ENCODE results near the gene B9D2.
"Not testable (repeated sequence)": the region's sequence is repeated elsewhere in the genome, so short reads cannot be mapped to it uniquely, and the experiment has no call there.

The B9D2 gene

GRCh38 chr19:41395355-41395754 lies 31.4 kb upstream of the B9D2 start:
- intact Hi-C loops (cut with DNase I): no loop called here
- peak in 1 of 10 donors; percentile 35 for DNase-seq

DNA sequence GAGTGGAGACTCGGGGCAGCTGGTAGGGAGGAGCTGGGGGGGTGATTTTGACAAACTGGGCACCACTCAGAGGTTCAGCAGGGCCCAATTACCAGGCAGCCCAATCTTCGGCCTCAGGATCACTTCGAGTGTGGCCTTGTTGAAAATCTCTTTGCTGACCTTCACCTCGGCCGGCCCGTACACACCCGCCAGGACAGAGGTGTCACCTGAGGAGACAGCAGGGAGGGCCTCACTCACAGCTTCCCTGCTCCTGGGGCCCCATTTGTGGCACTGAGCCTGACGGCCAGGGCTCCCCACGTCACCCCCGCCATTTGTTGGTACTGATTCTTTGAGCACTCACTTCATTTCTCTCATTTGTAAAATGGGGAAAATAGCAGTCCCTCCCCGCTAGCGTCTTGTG lies 28.8 kb upstream of the B9D2 start:
- DNase-seq: peak in 1 of 10 donors; percentile 28
- intact Hi-C loops (cut with DNase I): no loop called here

DNA sequence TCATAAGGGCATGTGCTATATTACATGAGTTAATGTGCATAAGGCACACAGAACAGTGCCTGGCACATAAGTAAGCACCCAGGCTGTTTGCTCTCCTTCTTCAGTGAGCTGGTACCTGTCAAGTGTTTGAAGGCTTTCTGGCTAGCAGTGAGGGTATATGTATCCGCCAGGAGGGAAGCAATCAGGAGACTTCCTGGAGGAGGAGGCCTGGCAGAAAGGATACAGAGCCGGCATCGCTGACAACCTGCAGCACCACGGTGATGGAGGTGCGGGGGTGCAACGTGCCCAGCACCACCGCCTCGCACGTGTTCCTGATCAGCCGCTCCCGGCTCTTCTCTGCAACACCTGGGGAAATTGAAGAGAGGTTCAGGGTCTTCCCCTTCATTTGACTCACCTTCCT lies 27.7 kb upstream of the B9D2 start:
- DNase-seq: no peak
- intact Hi-C loops (cut with DNase I): no loop called here

GRCh38 chr19:41386442-41386841 lies 22.5 kb upstream of the B9D2 start:
- DNase-seq: no peak
- intact Hi-C loops (cut with DNase I): no loop called here

GRCh38 chr19:41384351-41384750 lies 20.4 kb upstream of the B9D2 start:
- DNase-seq: no peak
- intact Hi-C loops (cut with DNase I): no loop called here

DNA sequence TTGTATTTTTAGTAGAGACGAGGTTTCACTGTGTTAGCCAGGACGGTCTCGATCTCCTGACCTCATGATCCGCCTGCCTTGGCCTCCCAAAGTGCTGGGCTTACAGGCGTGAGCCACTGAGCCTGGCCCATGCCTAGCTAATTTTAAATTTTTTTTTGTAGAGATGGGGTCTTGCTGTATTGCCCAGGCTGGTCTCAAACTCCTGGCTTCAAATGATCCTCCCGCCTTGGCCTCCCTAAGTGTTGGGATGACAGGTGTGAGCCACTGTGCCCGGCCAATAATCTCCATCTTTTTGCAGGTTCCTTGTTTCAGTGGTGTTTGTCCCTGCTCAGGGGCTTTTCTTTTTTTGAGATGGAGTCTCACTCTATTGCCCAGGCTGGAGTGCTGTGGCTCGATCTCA lies 17.6 kb upstream of the B9D2 start:
- DNase-seq; intact Hi-C loops (cut with DNase I): not testable (repeated sequence)

DNA sequence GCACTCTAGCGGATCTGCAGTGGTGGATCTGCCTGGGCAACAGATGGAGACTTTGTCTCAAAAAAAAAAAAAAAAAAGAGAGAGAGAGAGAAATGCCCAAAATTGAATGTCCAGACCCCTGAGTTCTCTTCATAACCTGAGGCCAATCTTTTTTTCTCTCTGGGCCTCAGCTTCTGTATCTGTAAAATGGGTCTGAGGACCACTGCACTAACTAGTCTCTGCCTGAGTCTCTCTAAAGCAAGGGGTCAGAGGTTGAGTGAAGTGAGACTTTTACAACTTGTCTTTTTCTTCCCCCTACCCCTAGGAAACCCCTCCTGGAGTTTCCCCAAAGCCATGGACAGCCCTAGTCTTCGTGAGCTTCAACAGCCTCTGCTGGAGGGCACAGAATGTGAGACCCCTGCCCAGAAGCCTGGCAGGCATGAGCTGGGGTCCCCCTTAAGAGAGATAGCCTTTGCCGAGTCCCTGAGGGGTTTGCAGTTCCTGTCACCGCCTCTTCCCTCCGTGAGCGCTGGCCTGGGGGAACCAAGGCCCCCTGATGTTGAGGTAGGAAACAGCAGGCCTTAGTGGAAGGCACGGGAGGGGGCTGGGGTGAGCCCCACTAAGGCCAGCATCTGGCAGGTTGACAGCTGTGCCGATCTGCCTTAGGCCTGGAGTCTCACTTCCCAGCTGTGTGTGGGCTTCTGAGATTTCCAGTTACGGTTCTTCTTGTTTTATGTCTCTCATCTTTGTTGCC lies 14.2 kb upstream of the B9D2 start:
- intact Hi-C loops (cut with DNase I): no loop called here
- peak in 1 of 10 donors; percentile 50 for DNase-seq

GRCh38 chr19:41376998-41377365 lies 13.0 kb upstream of the B9D2 start:
- intact Hi-C loops (cut with DNase I): no loop called here
- peak in 1 of 10 donors; percentile 43 for DNase-seq

GRCh38 chr19:41376241-41376997 lies 12.5 kb upstream of the B9D2 start, which contains the start of gene TMEM91:
TSS of gene TMEM91 (plus strand) at chr19:41376533. CDS start at chr19:41378310, 1,777 bp downstream.
- DNase-seq: peak in 1 of 10 donors; percentile 10
- intact Hi-C loops (cut with DNase I): no loop called here

- intact Hi-C loops (cut with DNase I): no loop called here
- peak; percentile 71 to 97 (median 84) for DNase-seq
Observed at GRCh38 chr19:41373993-41374392, 10.0 kb upstream of the B9D2 start.

DNA sequence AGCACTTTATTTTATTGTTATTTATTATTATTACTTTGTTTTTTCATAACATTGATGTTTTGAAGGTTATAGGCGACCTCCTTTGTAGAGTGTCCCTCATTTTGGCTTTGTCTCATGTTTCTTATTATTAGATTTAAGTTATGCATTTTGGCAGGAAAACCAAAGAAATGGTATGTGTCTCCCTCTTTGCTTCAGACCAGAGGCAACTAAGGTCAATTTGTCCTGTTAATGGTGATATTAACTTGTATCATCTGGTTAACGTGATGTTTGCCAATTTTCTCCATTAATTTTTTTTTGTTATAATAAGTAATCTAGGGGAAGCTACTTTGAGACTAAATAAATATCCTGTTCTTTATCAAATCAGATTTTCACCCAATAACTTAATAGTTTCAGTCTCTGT lies 8.6 kb upstream of the B9D2 start:
- intact Hi-C loops (cut with DNase I): no loop called here

DNA sequence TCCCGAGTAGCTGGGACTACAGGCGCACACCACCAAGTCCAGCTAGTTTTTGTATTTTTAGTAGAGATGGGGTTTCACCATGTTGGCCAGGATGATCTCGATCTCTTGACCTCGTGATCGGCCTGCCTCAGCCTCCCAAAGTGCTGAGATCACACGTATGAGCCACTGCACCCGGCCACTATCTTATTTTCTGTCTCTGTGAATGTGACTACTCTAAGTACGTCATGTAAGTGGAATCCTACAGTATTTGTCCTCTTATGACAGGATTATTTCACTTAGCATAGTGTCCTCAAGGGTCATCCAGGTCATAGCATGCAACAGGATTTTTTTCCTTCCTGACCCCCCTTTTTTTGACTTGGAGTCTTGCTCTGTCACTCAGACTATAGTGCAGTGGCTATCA lies 7.6 kb upstream of the B9D2 start:
- intact Hi-C loops (cut with DNase I): no loop called here

More for the DNA sequence above, 8.6 kb upstream of the B9D2 start:
- DNase-seq: no peak

GRCh38 chr19:41371119-41371518 lies 7.2 kb upstream of the B9D2 start:
- DNase-seq; intact Hi-C loops (cut with DNase I): not testable (repeated sequence)

More for the DNA sequence above, 7.6 kb upstream of the B9D2 start:
- DNase-seq: no peak

DNA sequence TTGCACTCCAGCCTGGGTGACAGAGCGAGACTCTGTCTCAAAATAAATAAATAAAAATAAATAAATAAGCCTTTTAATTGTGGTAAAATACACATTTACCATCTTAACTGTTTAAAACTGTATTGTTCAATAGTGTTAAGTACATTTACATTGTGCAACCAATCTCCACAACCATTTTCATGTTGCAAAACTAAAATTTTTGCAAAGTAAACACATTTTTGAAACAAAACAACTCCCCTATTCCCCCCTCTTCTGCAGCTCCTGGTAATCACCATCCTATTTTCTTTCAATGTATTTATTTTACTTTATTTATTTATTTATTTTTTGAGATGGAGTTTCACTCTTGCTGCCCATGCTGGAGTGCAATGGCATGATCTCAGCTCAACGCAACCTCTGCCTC lies 5.8 kb upstream of the B9D2 start:
- DNase-seq: no peak
- intact Hi-C loops (cut with DNase I): loop anchor here (10.0 kb wide), 1 partner anchor 55 kb away; the partner anchor contains the start of gene CCDC97

DNA sequence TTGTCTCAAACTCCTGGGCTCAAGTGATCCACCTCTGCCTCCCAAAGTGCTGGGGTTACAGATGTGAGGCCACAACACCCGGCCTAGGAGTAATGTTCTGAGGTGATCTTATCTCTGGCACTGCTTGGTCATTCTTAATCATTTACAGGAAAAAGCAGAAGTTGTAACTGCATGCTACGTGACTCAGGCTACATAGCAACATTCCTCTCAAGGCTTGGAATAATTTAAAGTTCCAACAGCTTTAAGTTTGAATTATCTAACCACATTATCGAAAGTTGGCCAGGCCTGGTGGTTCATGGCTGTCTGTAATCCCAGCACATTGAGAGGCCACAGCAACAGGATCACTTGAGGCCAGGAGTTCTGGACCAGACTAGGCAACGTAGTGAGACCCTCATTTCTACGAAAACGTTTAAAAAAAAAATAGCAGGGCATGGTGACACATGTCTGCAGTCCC lies 3.9 kb upstream of the B9D2 start:
- intact Hi-C loops (cut with DNase I): loop anchor here (10.0 kb wide), 1 partner anchor 53 kb away; the partner anchor contains the start of gene CCDC97

DNA sequence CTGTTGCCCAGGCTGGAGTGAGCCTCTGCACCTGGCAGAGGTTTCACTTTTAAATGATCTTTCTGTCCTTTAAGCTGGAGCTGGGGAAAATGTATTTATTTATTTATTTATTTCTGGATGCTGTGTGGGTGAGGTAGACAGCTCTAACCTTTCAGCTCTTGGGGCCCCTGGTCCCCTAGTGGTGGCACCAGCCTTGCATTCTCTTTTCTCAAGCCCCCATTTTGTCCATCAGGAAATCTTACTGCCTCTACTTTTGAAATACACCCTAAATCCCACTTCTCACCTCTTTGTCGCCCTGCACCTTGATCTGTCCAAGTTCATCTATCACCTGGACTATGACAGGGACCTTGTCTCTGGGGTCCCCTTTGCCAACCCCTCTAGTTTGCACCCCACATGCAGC lies 2.1 kb upstream of the B9D2 start:
- DNase-seq: no peak
- intact Hi-C loops (cut with DNase I): loop anchor here (10.0 kb wide), 1 partner anchor 51 kb away; the partner anchor contains the start of gene CCDC97

More for the DNA sequence above, 3.9 kb upstream of the B9D2 start:
- DNase-seq: no peak

DNA sequence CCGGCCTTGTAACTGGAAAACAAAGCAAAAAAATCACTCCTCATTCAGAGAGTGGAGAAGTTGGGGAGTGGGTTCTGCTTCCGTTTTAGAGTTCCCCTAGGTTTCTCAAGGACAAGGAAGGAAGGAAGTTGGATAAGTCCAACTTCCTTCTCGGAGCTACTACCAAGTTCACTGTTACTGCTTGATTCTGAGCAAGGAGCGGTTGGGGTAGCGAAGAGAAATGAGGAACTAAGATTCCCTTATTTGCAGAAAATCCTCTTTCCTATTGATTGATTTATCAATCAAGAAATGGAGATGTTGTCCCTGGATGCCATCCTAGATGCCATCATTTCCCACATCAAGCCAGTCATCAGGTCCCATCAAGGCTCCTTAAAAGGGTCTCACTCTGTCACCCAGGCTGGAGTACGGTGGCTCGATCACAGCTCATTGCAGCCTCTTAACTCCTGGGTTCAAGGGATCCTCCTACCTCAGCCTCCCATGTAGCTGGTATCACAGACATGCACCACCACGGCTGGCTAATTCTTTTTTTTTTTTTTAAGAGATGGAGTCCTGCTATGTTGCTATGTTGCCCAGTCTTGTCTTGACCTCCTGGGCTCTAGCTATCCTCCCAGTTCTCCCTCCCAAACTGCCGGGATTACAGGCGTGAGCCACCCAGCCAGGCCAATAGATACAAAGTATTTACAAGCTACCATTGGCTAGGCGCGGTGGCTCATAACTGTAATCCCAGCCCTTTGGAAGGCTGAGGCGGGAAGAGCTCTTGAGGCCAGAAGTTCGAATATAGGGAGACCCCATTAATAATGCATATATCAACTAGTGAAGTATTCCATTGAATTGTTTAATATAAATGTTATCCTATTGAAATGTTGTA lies 809 bp upstream of the B9D2 start:
- DNase-seq: no peak
- intact Hi-C loops (cut with DNase I): loop anchor here (2.0 to 10.0 kb wide), 2 partner anchors 32 to 50 kb away; partner anchors contain the start of genes BCKDHA, CCDC97 and EXOSC5

DNA sequence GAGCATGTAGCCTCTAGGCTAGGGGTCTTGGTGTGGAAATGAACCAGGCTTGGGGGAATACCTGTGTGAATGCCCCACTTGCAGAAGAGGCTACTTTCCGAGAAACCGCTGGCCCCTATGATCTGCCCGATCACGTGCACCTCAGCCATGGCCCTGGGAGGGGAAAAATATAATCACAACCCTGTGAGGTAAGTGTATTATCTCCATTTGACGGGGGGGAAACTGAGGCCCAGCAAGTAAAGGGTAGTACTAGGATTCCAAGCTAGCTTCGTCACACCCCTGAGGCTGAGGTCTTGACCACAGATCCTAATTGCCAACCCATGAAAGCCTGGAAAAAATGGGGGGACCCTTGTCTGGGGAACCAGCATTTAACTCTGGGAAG lies 587 bp downstream of the B9D2 start:
- intact Hi-C loops (cut with DNase I): loop anchor here (10.0 kb wide), 1 partner anchor 49 kb away; the partner anchor contains the start of gene CCDC97
- DNase-seq: no peak

- DNase-seq: no peak
- intact Hi-C loops (cut with DNase I): loop anchor here (10.0 kb wide), 1 partner anchor 47 kb away; the partner anchor contains the start of gene CCDC97
Observed at GRCh38 chr19:41362143-41362847, 1.7 kb downstream of the B9D2 start.

DNA sequence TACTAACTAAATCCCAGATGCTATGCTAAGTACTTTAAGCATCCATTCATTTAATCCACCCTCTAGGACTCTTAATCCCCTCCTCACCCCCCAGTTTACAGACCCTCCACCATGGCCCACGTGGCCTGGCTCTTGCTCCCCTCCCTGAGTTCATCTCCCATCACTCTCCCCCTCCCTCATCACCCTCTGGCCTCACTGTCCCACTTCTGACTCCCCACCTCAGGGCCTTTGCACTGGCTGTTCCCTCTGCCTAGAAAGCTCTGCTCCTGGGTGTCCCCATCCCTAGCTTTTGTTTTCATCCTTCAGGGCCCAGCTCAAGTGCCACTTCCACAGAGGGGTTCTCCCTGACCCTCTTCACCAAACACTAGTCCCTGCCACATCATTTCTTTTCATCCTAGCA lies 4.2 kb downstream of the B9D2 start:
- intact Hi-C loops (cut with DNase I): loop anchor here (10.0 kb wide), 1 partner anchor 45 kb away; the partner anchor contains the start of gene CCDC97
- no peak for DNase-seq

All from posterior cingulate gyrus (tissue), 11 donors.